GM19043 (cell line): ENCODE results near the gene MAPK4.

Experiments
- ATAC-seq: cut with Tn5 transposase; IDR thresholded peaks from one replicate; pipeline ENCODE4 v1.9.1; 2021; ENCODE audit warnings: low read depth; ENCODE audit not compliant: unreplicated experiment

Gene MAPK4

GRCh38 chr18:50711386-50711785 lies 151.5 kb downstream of the MAPK4 start:
- ATAC-seq = no peak

GRCh38 chr18:50715919-50716318 lies 156.0 kb downstream of the MAPK4 start:
- ATAC-seq = no peak

- ATAC-seq = no peak
Observed at GRCh38 chr18:50716902-50717301, 157.0 kb downstream of the MAPK4 start.

GRCh38 chr18:50717563-50717962 lies 157.7 kb downstream of the MAPK4 start:
- ATAC-seq = no peak

GRCh38 chr18:50719471-50720324 lies 159.8 kb downstream of the MAPK4 start:
- no peak for ATAC-seq

- no peak for ATAC-seq
Observed at GRCh38 chr18:50720325-50720674, 160.4 kb downstream of the MAPK4 start.

- no peak for ATAC-seq
Observed at GRCh38 chr18:50721006-50721405, 161.1 kb downstream of the MAPK4 start.

GRCh38 chr18:50721451-50722120 lies 161.7 kb downstream of the MAPK4 start:
- ATAC-seq = no peak

- ATAC-seq = no peak
Observed at GRCh38 chr18:50722311-50722710, 162.4 kb downstream of the MAPK4 start.

GRCh38 chr18:50724751-50725151 lies 164.9 kb downstream of the MAPK4 start:
- ATAC-seq = no peak

- peak; percentile 56 for ATAC-seq
Observed at GRCh38 chr18:50726960-50727589, 167.2 kb downstream of the MAPK4 start.

- no peak for ATAC-seq
Observed at GRCh38 chr18:50727721-50728471, 168.0 kb downstream of the MAPK4 start.

GRCh38 chr18:50729376-50729775 lies 169.5 kb downstream of the MAPK4 start:
- no peak for ATAC-seq

- ATAC-seq = no peak
Observed at GRCh38 chr18:50729986-50730385, 170.1 kb downstream of the MAPK4 start.

GRCh38 chr18:50734342-50734741 lies 174.5 kb downstream of the MAPK4 start:
- ATAC-seq = no peak

- no peak for ATAC-seq
Observed at GRCh38 chr18:50734886-50735285, 175.0 kb downstream of the MAPK4 start.

GRCh38 chr18:50737127-50737526 lies 177.2 kb downstream of the MAPK4 start:
- ATAC-seq = no peak

GRCh38 chr18:50738098-50738757 lies 178.3 kb downstream of the MAPK4 start:
- ATAC-seq = no peak

GRCh38 chr18:50742952-50743351 lies 183.1 kb downstream of the MAPK4 start:
- no peak for ATAC-seq

GRCh38 chr18:50744253-50744652 lies 184.4 kb downstream of the MAPK4 start:
- no peak for ATAC-seq
